ENCODE results near the gene DLD.

DNA sequence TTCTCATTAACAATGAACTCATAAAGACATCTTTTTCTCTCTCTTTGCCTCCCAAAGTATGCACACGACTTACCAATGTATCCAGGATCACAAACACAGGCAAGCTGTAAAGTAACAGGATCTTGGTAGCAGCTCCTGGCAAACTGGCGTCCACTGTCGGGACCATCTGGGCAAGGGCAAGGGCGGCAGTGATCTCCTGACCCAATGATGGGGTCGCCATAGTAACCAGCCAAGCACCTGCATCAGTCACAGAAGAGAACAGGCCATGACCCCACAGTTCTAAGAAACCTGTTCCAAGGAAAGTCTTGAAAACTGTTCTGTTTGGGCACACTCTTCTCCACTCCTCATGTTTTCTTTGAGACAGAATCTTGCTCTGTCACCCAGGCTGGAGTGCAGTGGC, 64.4 kb downstream of the DLD start:
- TF ChIP-seq POLR2AphosphoS5 (IDR thresholded peaks at IDR 0.05; ENCODE audit: low read depth, low read length) (no peak), POLR2A (IDR thresholded peaks at IDR 0.05; ENCODE audit: low read depth, low read length) (no peak)

Data from GM12892 (cell line).